Measurements from ENCODE around the gene ANO6. TPM values are rescaled to one million over a fixed set of nuclear protein-coding genes. Genes with fewer than 3 reads are reported as not detected.
"Not testable (repeated sequence)": the region's sequence is repeated elsewhere in the genome, so short reads cannot be mapped to it uniquely, and the experiment has no call there.

Gene ANO6
- total and polyA plus RNA-seq, 2 of the 4 experiments (the other 2 are of a cell fraction) = 21.6 to 41.0 TPM

DNA sequence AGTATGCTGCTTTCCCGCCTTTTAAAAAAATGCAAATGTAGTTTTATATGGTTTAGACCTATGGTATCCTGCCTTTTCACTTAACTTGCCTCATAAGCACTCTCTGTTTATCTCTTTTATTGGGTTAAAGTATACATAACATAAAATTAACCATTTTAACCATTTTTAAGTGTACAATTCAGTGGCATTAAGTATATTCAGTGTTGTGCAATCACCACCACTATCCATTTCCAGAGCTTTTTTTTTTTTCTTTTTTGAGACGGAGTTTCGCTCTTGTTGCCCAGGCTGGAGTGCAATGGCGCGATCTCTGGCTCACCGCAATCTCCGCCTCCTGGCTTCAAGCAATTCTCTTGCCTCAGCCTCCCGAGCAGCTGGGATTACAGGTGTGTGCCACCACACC lies 46.3 kb downstream of the ANO6 start:
- POLR2A ChIA-PET (ENCODE audit: unreplicated experiment); BruUV-seq (replicated peaks); DNase-seq: not testable (repeated sequence)

More for the DNA sequence above, 46.3 kb downstream of the ANO6 start:
- H2AFZ ChIP-seq (replicated peaks; ENCODE audit: low read length, poor library complexity); H4K20me1 ChIP-seq (ENCODE audit: insufficient read depth, low read length); intact Hi-C loops (cut with micrococcal nuclease); H2AK5ac ChIP-seq (ENCODE audit: low read depth, low read length); H2AK9ac ChIP-seq (replicated peaks; ENCODE audit: low read depth, low read length, poor library complexity); H4K5ac ChIP-seq (ENCODE audit: low read depth, low read length); H3K56ac ChIP-seq (ENCODE audit: extremely low read depth, insufficient read depth, low read length); dilution Hi-C loops (cut with HindIII; ENCODE audit: low sequenced_read_pairs, unreplicated experiment); ATAC-seq (ENCODE audit: low read depth); H4K8ac ChIP-seq (ENCODE audit: low read depth in 2 of 2, low read length in 2 of 2); CTCF ChIA-PET; H3K36me3 ChIP-seq (ENCODE audit: control insufficient read depth, insufficient read depth, low read length); H3K18ac ChIP-seq (ENCODE audit: low read depth, low read length); H3K27ac ChIP-seq (ENCODE audit: insufficient read depth, low read length); H3K9me3 ChIP-seq (ENCODE audit: control insufficient read depth, insufficient read depth, low read length); H3K4ac ChIP-seq (ENCODE audit: low read depth, low read length); H3K14ac ChIP-seq (replicated peaks; ENCODE audit: low read depth, low read length); in situ Hi-C loops (cut with MboI; ENCODE audit: low sequenced_read_pairs); H3K9ac ChIP-seq (ENCODE audit: low read depth, low read length); H3K23ac ChIP-seq (ENCODE audit: low read depth, low read length); H2BK20ac ChIP-seq (ENCODE audit: low read depth, low read length); H3K4me1 ChIP-seq (ENCODE audit: control insufficient read depth, insufficient read depth, low read length); H4K91ac ChIP-seq (ENCODE audit: insufficient read depth, low read depth, low read length); H2BK15ac ChIP-seq (ENCODE audit: low read depth, low read length); H3K4me2 ChIP-seq (ENCODE audit: low read depth, low read length); H3K4me3 ChIP-seq (ENCODE audit: insufficient read depth, low read depth, low read length); H3K27me3 ChIP-seq (ENCODE audit: control insufficient read depth, insufficient read depth, low read length); H2BK5ac ChIP-seq (ENCODE audit: low read depth, low read length, poor library complexity, severe bottlenecking); H2BK120ac ChIP-seq (ENCODE audit: low read depth, low read length): not testable (repeated sequence)
- peaks cover 20% of the 10 kb centered on the region for H3K9me1 ChIP-seq (ENCODE audit: insufficient read depth, low read length)
- no CpG with 5 or more reads among the region's 8 CpGs for WGBS, 2 experiments (ENCODE audit: extremely low coverage in 2 of 2, insufficient read length in 1 of 2)
- peaks cover 48 to 73% of the 10 kb centered on the region in 2 experiments for H3K79me1 ChIP-seq (ENCODE audit: low read depth in 1 of 2, low read length in 2 of 2)
- peak; percentile 59 for TF ChIP-seq CEBPB (IDR thresholded peaks at IDR 0.05; ENCODE audit: low read depth, low read length)

All from IMR-90 (cell line).